IPS-20b (cell line): ENCODE measurements around the gene VPS18.

Experiments
- H3K27ac ChIP-seq: one replicate; pipeline ENCODE4 v1.5.1; 2013; ENCODE audit warnings: low read length
- H3K27me3 ChIP-seq: 2 replicates; pipeline ENCODE4 v1.6.1; 2013; ENCODE audit warnings: mild to moderate bottlenecking, low read length, inconsistent platforms; ENCODE audit not compliant: insufficient read depth
- H3K36me3 ChIP-seq: 2 replicates; pipeline ENCODE4 v1.6.1; 2013; ENCODE audit warnings: low read depth, mild to moderate bottlenecking, inconsistent platforms, low read length, moderate library complexity; ENCODE audit not compliant: insufficient read depth
- H3K4me1 ChIP-seq: 2 replicates; pipeline ENCODE4 v1.6.1; 2013; ENCODE audit warnings: mild to moderate bottlenecking, control low read depth, inconsistent platforms, low read length, moderate library complexity; ENCODE audit not compliant: insufficient read depth
- H3K4me3 ChIP-seq: 2 replicates; pipeline ENCODE4 v1.5.1; 2013; ENCODE audit warnings: mild to moderate bottlenecking, low read length, inconsistent platforms
- H3K9ac ChIP-seq: 2 replicates; pipeline ENCODE4 v1.6.1; 2013; ENCODE audit warnings: low read depth, mild to moderate bottlenecking, inconsistent platforms, low read length, moderate library complexity
- H3K9me3 ChIP-seq: 2 replicates; pipeline ENCODE4 v1.6.1; 2013; ENCODE audit warnings: mild to moderate bottlenecking, low read depth, low read length, inconsistent platforms; ENCODE audit not compliant: insufficient read depth

VPS18 gene

GRCh38 chr15:40927495-40927872, 33.2 kb downstream of the VPS18 start:
- Histone ChIP-seq H3K36me3 (no peaks in the 10 kb centered on the region), H3K4me3 (no peak overlapping the region; the same call in 1 of the 2 replicates), H3K9ac (no peak overlapping the region), H3K4me1 (peaks cover 5% of the 10 kb centered on the region; the same call in 1 of the 2 replicates), H3K9me3 (no peaks in the 10 kb centered on the region; the same call in 1 of the 2 replicates), H3K27ac (no peak overlapping the region), H3K27me3 (peaks cover 100% of the 10 kb centered on the region)

DNA sequence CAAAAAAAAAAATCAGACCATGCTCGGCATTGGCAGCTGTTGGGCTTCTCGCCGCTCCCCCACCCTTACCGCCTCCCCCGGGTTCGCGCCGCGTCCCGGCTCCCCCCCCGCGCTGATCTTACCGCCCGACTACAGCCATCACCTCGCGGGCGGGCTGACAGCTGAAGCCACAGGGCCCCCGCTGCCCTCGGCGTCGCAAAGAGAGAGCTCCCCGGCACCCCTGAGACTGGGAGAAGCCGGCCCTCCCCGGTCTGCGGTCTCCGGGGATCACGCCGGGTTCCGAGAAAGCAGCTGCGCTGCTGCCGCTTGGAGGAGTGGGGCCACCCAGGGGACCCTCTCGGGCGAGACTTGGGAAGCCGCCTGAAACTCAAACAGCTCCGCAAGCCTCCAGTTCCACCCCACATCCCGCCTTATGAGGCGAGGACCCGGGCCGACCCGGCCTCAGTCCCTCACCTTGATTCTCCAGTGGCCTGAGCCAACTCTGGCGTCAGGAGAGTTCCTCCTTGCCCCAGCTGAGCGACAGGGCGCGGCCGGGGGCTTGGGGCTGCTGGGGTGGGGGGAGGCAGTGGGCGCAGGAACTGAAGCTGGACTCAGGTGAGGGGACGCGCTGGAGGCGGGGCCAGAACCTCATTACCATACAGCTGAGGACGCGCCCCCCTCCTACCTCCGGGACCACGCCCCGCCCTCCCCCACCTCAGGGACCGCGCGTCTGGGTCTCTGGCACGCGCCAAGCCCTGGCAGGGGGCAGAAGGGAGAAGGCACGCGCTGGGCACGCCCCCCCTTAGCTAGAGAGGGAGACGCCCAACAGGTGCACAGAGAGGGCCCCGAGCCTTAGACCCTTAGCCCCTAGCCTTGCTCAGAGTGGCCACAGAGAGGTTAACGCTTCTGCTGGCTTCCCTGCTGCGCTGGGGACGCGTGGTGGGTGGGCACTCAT, 33.9 kb downstream of the VPS18 start:
- H3K27me3 ChIP-seq, result peaks cover 100% of the 10 kb centered on the region
- H3K27ac ChIP-seq, result no peak overlapping the region
- H3K9ac ChIP-seq, result no peak overlapping the region
- no peaks in the 10 kb centered on the region for H3K36me3 ChIP-seq
- H3K4me3 ChIP-seq, result peak overlapping the region; percentile 70
- no peaks in the 10 kb centered on the region; the same call in 1 of the 2 replicates for H3K9me3 ChIP-seq
- H3K4me1 ChIP-seq, result peaks cover 5% of the 10 kb centered on the region; the same call in 1 of the 2 replicates

GRCh38 chr15:40928821-40929659, 34.8 kb downstream of the VPS18 start, which contains the start of gene DLL4:
Gene DLL4 (plus strand): TSS chr15:40929340. CDS start chr15:40929669, 329 bp downstream.
- Histone ChIP-seq H3K9ac (no peak within 1 kb of the TSS), H3K36me3 (no peaks in the 10 kb centered on the region), H3K4me1 (peaks cover 5% of the 10 kb centered on the region; the same call in 1 of the 2 replicates), H3K27ac (no peak within 1 kb of the TSS), H3K9me3 (no peaks in the 10 kb centered on the region; the same call in 1 of the 2 replicates), H3K4me3 (peak within 1 kb of the TSS; percentile 70), H3K27me3 (peaks cover 99% of the 10 kb centered on the region)

GRCh38 chr15:40929660-40930429, 35.6 kb downstream of the VPS18 start:
- no peak overlapping the region for H3K9ac ChIP-seq
- peaks cover 99% of the 10 kb centered on the region for H3K27me3 ChIP-seq

GRCh38 chr15:40930430-40931299, 36.4 kb downstream of the VPS18 start:
- H3K36me3 ChIP-seq, result no peaks in the 10 kb centered on the region
- H3K27ac ChIP-seq, result no peak overlapping the region
- no peaks in the 10 kb centered on the region; the same call in 1 of the 2 replicates for H3K9me3 ChIP-seq
- H3K4me1 ChIP-seq, result peaks cover 5% of the 10 kb centered on the region; the same call in 1 of the 2 replicates
- H3K4me3 ChIP-seq, result peak overlapping the region; percentile 70; the same call in 1 of the 2 replicates
- no peak overlapping the region for H3K9ac ChIP-seq
- H3K27me3 ChIP-seq, result peaks cover 99% of the 10 kb centered on the region

More at GRCh38 chr15:40929660-40930429, 35.6 kb downstream of the VPS18 start:
- Histone ChIP-seq H3K36me3 (no peaks in the 10 kb centered on the region), H3K27ac (no peak overlapping the region), H3K9me3 (no peaks in the 10 kb centered on the region; the same call in 1 of the 2 replicates), H3K4me1 (peaks cover 5% of the 10 kb centered on the region; the same call in 1 of the 2 replicates), H3K4me3 (peak overlapping the region; percentile 70; the same call in 1 of the 2 replicates)

DNA sequence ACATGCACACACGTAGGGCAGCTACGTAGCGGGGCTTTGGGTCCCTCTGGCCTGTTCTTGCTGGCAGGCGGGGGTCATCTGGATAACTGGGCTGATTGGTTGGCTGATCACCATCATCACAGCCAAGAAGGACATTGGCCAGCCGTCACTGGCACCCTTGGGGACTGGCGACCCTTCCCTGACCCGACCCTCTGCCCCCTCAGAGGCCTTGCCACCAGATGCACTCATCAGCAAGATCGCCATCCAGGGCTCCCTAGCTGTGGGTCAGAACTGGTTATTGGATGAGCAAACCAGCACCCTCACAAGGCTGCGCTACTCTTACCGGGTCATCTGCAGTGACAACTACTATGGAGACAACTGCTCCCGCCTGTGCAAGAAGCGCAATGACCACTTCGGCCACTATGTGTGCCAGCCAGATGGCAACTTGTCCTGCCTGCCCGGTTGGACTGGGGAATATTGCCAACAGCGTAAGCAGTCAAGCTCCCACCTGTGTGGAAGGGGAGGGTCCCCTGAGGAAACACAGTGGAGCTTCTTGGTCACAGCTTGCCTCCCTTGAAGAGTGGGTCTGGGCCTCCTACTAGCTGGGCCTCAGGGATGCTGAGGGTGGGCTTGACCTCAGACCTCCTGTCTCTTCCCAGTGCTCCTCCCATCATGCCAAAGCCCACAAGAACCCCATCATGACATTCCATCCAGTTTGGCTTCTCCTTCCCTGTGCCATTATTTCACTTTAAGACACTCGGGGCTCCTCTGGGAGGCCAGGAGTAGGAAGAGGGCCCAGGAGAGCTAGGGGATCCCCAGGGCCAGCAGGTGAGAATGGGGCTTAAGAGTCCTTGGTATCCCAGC, 37.3 kb downstream of the VPS18 start:
- Histone ChIP-seq H3K9me3 (no peaks in the 10 kb centered on the region; the same call in 1 of the 2 replicates), H3K27me3 (peaks cover 99% of the 10 kb centered on the region), H3K4me1 (peaks cover 5% of the 10 kb centered on the region; the same call in 1 of the 2 replicates), H3K36me3 (no peaks in the 10 kb centered on the region), H3K27ac (no peak overlapping the region), H3K9ac (no peak overlapping the region), H3K4me3 (peak overlapping the region; percentile 70; the same call in 1 of the 2 replicates)

- Histone ChIP-seq H3K4me1 (peaks cover 5% of the 10 kb centered on the region; the same call in 1 of the 2 replicates), H3K27ac (no peak overlapping the region), H3K27me3 (peaks cover 95% of the 10 kb centered on the region), H3K9me3 (no peaks in the 10 kb centered on the region), H3K36me3 (no peaks in the 10 kb centered on the region), H3K4me3 (no peak overlapping the region), H3K9ac (no peak overlapping the region)
Observed at GRCh38 chr15:40932156-40932555, 37.9 kb downstream of the VPS18 start.

DNA sequence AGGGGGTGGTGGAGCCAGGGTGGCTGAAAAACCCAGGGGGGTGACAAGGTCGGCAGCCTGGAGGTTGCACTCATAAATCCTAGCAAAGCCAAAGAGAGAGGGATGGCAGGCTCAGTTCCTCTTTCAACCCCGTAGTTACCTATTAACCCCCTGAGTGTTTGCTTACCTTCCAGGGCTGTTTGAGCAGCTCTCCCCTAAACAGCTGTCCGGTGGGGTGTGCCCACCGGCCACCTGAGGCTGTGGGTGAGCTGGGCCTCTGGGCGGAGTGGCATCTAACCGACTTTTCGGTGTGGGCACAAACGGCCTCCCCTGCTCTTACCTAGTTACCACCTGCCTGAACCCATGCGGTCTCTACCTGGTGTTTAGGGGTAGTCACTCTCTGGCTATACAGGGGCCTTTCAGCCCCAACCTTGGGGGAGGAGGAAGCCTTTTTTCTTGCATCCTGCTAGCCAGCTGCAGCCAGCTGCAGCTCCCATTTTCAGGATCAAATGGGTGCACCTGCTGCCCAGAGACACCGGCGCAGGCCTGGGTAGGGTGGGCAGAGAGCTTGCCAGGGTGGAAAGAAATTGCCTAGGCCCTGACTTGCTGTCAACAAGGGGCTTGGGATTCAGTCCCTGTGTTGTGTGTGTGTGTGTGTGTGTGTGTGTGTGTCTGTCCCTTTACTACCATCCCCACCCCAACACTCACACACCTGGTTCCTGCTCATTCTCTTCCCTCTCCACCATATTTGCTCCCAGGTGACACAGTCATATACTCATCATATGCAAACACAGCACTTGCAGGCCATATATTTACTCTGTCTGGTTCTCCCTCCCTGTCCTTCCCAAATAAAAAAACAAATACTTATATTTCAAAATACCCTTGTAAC, 38.6 kb downstream of the VPS18 start:
- Histone ChIP-seq H3K27ac (no peak overlapping the region), H3K27me3 (peaks cover 90% of the 10 kb centered on the region), H3K4me1 (peaks cover 5% of the 10 kb centered on the region; the same call in 1 of the 2 replicates), H3K9me3 (no peaks in the 10 kb centered on the region), H3K4me3 (no peak overlapping the region), H3K36me3 (no peaks in the 10 kb centered on the region), H3K9ac (no peak overlapping the region)

- no peak overlapping the region for H3K27ac ChIP-seq
- peaks cover 5% of the 10 kb centered on the region; the same call in 1 of the 2 replicates for H3K4me1 ChIP-seq
- peaks cover 84% of the 10 kb centered on the region for H3K27me3 ChIP-seq
- H3K9ac ChIP-seq, result no peak overlapping the region
- no peaks in the 10 kb centered on the region for H3K36me3 ChIP-seq
- no peak overlapping the region for H3K4me3 ChIP-seq
- no peaks in the 10 kb centered on the region for H3K9me3 ChIP-seq
Observed at GRCh38 chr15:40933517-40933902, 39.3 kb downstream of the VPS18 start.
